Neural cell (in vitro differentiated cells): ENCODE results near the gene PCP2. TPM values are rescaled to one million over a fixed set of nuclear protein-coding genes. Genes with fewer than 3 reads are reported as not detected.

ENCODE experiments used
- H2AFZ ChIP-seq: fragments of 200-600, 300-800 bp; sonication (generic), shearing (Covaris generic); 2 replicates; pipeline ENCODE4 v1.6.0; 2014; ENCODE audit warnings: low read depth, mild to moderate bottlenecking, antibody characterized with exemption, low read length, moderate library complexity
- H3F3A ChIP-seq: fragments of 200-600 bp; shearing (Covaris generic); 2 replicates; pipeline ENCODE4 v1.6.1; 2016; ENCODE audit warnings: mild to moderate bottlenecking, moderate library complexity, mixed read lengths, antibody characterized with exemption, low read length; ENCODE audit not compliant: insufficient read depth, poor library complexity, severe bottlenecking
- H3K27ac ChIP-seq: fragments of 200-600, 300-800 bp; sonication (generic), shearing (Covaris generic); 2 replicates; pipeline ENCODE4 v1.5.1; 2014; ENCODE audit warnings: mild to moderate bottlenecking, low read length, moderate library complexity
- H3K27me3 ChIP-seq: fragments of 300-800, 200-600 bp; sonication (generic), shearing (Covaris generic); 2 replicates; pipeline ENCODE4 v1.6.0; 2014; ENCODE audit warnings: mild to moderate bottlenecking, low read depth, low read length, moderate library complexity; ENCODE audit not compliant: insufficient read depth
- H3K36me3 ChIP-seq: fragments of 300-800, 200-600 bp; sonication (generic), shearing (Covaris generic); 2 replicates; pipeline ENCODE4 v1.5.1; 2014; ENCODE audit warnings: mild to moderate bottlenecking, antibody characterized with exemption, low read length, moderate library complexity; ENCODE audit not compliant: insufficient read depth
- H3K4me2 ChIP-seq: fragments of 300-800, 200-600 bp; sonication (generic), shearing (Covaris generic); 2 replicates; pipeline ENCODE4 v1.6.0; 2014; ENCODE audit warnings: mild to moderate bottlenecking, low read length
- H3K4me3 ChIP-seq: fragments of 300-800, 200-600 bp; sonication (generic), shearing (Covaris generic); 2 replicates; pipeline ENCODE4 v1.5.1; 2014; ENCODE audit warnings: mild to moderate bottlenecking, low read length, moderate library complexity
- H3K79me2 ChIP-seq: fragments of 200-600 bp; shearing (Covaris generic); replicated peaks from 2 replicates; pipeline ENCODE4 v1.6.0; 2014; ENCODE audit warnings: mild to moderate bottlenecking, low read length, moderate library complexity; ENCODE audit not compliant: insufficient read depth
- H3K9ac ChIP-seq: fragments of 300-800, 200-600 bp; sonication (generic), shearing (Covaris generic); 2 replicates; pipeline ENCODE4 v1.6.1; 2016; ENCODE audit warnings: mild to moderate bottlenecking, low read length, mixed read lengths
- H3K9me2 ChIP-seq: fragments of 200-600 bp; shearing (Covaris generic); 2 replicates; pipeline ENCODE4 v1.6.1; 2016; ENCODE audit warnings: mild to moderate bottlenecking, low read length, mixed read lengths; ENCODE audit not compliant: insufficient read depth
- H3K9me3 ChIP-seq: fragments of 200-600, 300-800 bp; sonication (generic), shearing (Covaris generic); 2 replicates; pipeline ENCODE4 v1.6.1; 2016; ENCODE audit warnings: mild to moderate bottlenecking, mixed run types, low read length, moderate library complexity, mixed read lengths
- H4K20me1 ChIP-seq: fragments of 200-600 bp; shearing (Covaris generic); 2 replicates; pipeline ENCODE4 v1.6.1; 2016; ENCODE audit warnings: mild to moderate bottlenecking, mixed run types; ENCODE audit not compliant: insufficient read depth
- CTCF ChIP-seq: fragments of 450-650 bp; IDR thresholded peaks from 2 replicates; pipeline ENCODE4 v1.5.1; 2014; ENCODE audit warnings: antibody characterized with exemption, mild to moderate bottlenecking, moderate library complexity; ENCODE audit not compliant: poor library complexity, severe bottlenecking
- EP300 ChIP-seq: fragments of 450-650 bp; conservative IDR thresholded peaks from 2 replicates; pipeline ENCODE4 v1.6.1; 2014; ENCODE audit warnings: antibody characterized with exemption, mild to moderate bottlenecking, moderate library complexity; ENCODE audit not compliant: poor library complexity, severe bottlenecking
- EZH2 ChIP-seq: fragments of 200-600, 300-800 bp; shearing (Covaris generic), sonication (generic); IDR thresholded peaks from 2 replicates; pipeline ENCODE4 v1.6.1; 2014; ENCODE audit warnings: antibody characterized with exemption, low read length, borderline replicate concordance, mild to moderate bottlenecking; ENCODE audit not compliant: insufficient read depth, poor library complexity, severe bottlenecking
- MXI1 ChIP-seq: fragments of 450-650 bp; conservative IDR thresholded peaks from 2 replicates; pipeline ENCODE4 v1.6.1; 2014; ENCODE audit warnings: antibody characterized with exemption, mild to moderate bottlenecking; ENCODE audit not compliant: poor library complexity, severe bottlenecking
- POLR2AphosphoS5 ChIP-seq: IDR thresholded peaks from 2 replicates; pipeline ENCODE4 v1.6.1; 2012
- RAD21 ChIP-seq: fragments of 450-650 bp; conservative IDR thresholded peaks from 2 replicates; pipeline ENCODE4 v1.6.1; 2014; ENCODE audit warnings: antibody characterized with exemption, mild to moderate bottlenecking, moderate library complexity
- REST ChIP-seq: IDR thresholded peaks from 2 replicates; pipeline ENCODE4 v1.6.1; 2012; ENCODE audit warnings: borderline replicate concordance
- SMC3 ChIP-seq: fragments of 450-650 bp; conservative IDR thresholded peaks from 2 replicates; pipeline ENCODE4 v1.6.1; 2014; ENCODE audit warnings: antibody characterized with exemption, mild to moderate bottlenecking, moderate library complexity; ENCODE audit not compliant: poor library complexity
- TAF1 ChIP-seq: IDR thresholded peaks from 2 replicates; pipeline ENCODE4 v1.6.1; 2012; ENCODE audit warnings: low read depth
- polyA plus RNA-seq: library from polyadenylated mRNA; depleted of rRNA; stranded (reverse); fragments of >200 nt; gene quantifications from 2 replicates; pipeline ENCODE4 v1.2.3, GENCODE V29; 2014

The PCP2 gene
- polyA plus RNA-seq, 1 donor from 2014 or later = not detected

- Histone ChIP-seq H3K9me2 (no peaks in the 10 kb centered on the region), H3K4me2 (no peak overlapping the region), H4K20me1 (no peaks in the 10 kb centered on the region), H3K79me2 (no peaks in the 10 kb centered on the region), H3K36me3 (peaks cover 2% of the 10 kb centered on the region), H3K9me3 (no peaks in the 10 kb centered on the region), H3F3A (no peaks in the 10 kb centered on the region), H3K9ac (no peak overlapping the region), H2AFZ (no peak overlapping the region), H3K27me3 (no peaks in the 10 kb centered on the region), H3K27ac (no peak overlapping the region), H3K4me3 (no peak overlapping the region)
- no peak for TF ChIP-seq TAF1
- TF ChIP-seq SMC3 = no peak
- TF ChIP-seq CTCF = no peak
- TF ChIP-seq POLR2AphosphoS5 = no peak
- no peak for TF ChIP-seq RAD21
- TF ChIP-seq MXI1 = no peak
- no peak for TF ChIP-seq EZH2
- TF ChIP-seq REST = no peak
- no peak for TF ChIP-seq EP300
Measured at GRCh38 chr19:7617172-7617571, 16.3 kb downstream of the PCP2 start.

GRCh38 chr19:7614859-7615741 is 18.4 kb downstream of the PCP2 start:
- Histone ChIP-seq H3K4me2 (no peak overlapping the region), H3K27ac (no peak overlapping the region), H3K36me3 (peaks cover 5% of the 10 kb centered on the region), H2AFZ (no peak overlapping the region), H3F3A (no peaks in the 10 kb centered on the region), H4K20me1 (no peaks in the 10 kb centered on the region), H3K79me2 (no peaks in the 10 kb centered on the region), H3K4me3 (no peak overlapping the region), H3K9me3 (no peaks in the 10 kb centered on the region), H3K27me3 (no peaks in the 10 kb centered on the region), H3K9ac (no peak overlapping the region), H3K9me2 (no peaks in the 10 kb centered on the region)
- TF ChIP-seq TAF1 = no peak
- no peak for TF ChIP-seq MXI1
- no peak for TF ChIP-seq REST
- no peak for TF ChIP-seq SMC3
- no peak for TF ChIP-seq EZH2
- no peak for TF ChIP-seq RAD21
- TF ChIP-seq EP300 = no peak
- no peak for TF ChIP-seq CTCF
- no peak for TF ChIP-seq POLR2AphosphoS5
